ENCODE measurements around the gene PLCB2. TPM values are rescaled to one million over a fixed set of nuclear protein-coding genes. Genes with fewer than 3 reads are reported as not detected.

Gene PLCB2
- total RNA-seq, 5 donors from 2014 or later (not counting 1 experiment from before 2014, with no cell fraction given) = 242 to 293 (median 245) TPM

GRCh38 chr15:40342416-40343320 is 34.9 kb upstream of the PLCB2 start:
- H3K9me3 Mint-ChIP-seq = no peaks in the 10 kb centered on the region
- CTCF ChIA-PET = interaction anchor here (0.6 to 2.8 kb wide), 7 partner anchors 13 to 125 kb away, joined by 3 to 14 read pairs (median 5); no protein-coding TSS in a partner anchor
- H3K27ac Mint-ChIP-seq = no peak overlapping the region
- H3K36me3 Mint-ChIP-seq = no peaks in the 10 kb centered on the region
- DNase-seq = no peak
- ATAC-seq (replicated peaks in 1 of 4) = no peak
- Histone ChIP-seq H3K4me3 (ENCODE audit: control insufficient read depth in 1 of 2, extremely low read depth in 1 of 2, low read length in 1 of 2) (no peak overlapping the region), H3K9me3 (no peaks in the 10 kb centered on the region), H3K27me3 (replicated peaks in 1 of 2; ENCODE audit: control insufficient read depth in 2 of 2, extremely low read depth in 1 of 2, insufficient read depth in 2 of 2, low read length in 1 of 2) (peaks cover 0 to 32% of the 10 kb centered on the region in 2 experiments), H3K27ac (ENCODE audit: low read length) (no peak overlapping the region), H3K4me1 (ENCODE audit: control insufficient read depth in 1 of 2, extremely low read depth in 1 of 2, insufficient read depth in 2 of 2, low read length in 2 of 2) (peaks cover 0 to 15% of the 10 kb centered on the region in 2 experiments), H3K36me3 (ENCODE audit: control insufficient read depth in 2 of 2, extremely low read depth in 1 of 2, insufficient read depth in 1 of 2, low read length in 1 of 2) (no peaks in the 10 kb centered on the region)
- 47% methylated on average over 2 of the region's 7 CpGs for WGBS (ENCODE audit: insufficient coverage)
- H3K27me3 Mint-ChIP-seq = no peaks in the 10 kb centered on the region
- no peak overlapping the region for H3K4me3 Mint-ChIP-seq
- peaks cover 4 to 15% (median 7%) of the 10 kb centered on the region in 3 donors for H3K4me1 Mint-ChIP-seq
- POLR2A ChIA-PET = no interaction called here

- CTCF ChIA-PET = interaction anchor here (0.6 to 1.4 kb wide), 6 partner anchors 18 to 891 kb away, joined by 3 to 9 read pairs (median 4); no protein-coding TSS in a partner anchor
- Histone ChIP-seq H3K9me3 (no peaks in the 10 kb centered on the region), H3K4me3 (ENCODE audit: control insufficient read depth in 1 of 2, extremely low read depth in 1 of 2, low read length in 1 of 2) (no peak within 1 kb of the TSS), H3K4me1 (ENCODE audit: control insufficient read depth in 1 of 2, extremely low read depth in 1 of 2, insufficient read depth in 2 of 2, low read length in 2 of 2) (peaks cover 0 to 20% of the 10 kb centered on the region in 2 experiments), H3K27ac (ENCODE audit: low read length) (no peak within 1 kb of the TSS), H3K36me3 (ENCODE audit: control insufficient read depth in 2 of 2, extremely low read depth in 1 of 2, insufficient read depth in 1 of 2, low read length in 1 of 2) (no peaks in the 10 kb centered on the region), H3K27me3 (replicated peaks in 1 of 2; ENCODE audit: control insufficient read depth in 2 of 2, extremely low read depth in 1 of 2, insufficient read depth in 2 of 2, low read length in 1 of 2) (peaks cover 0 to 35% of the 10 kb centered on the region in 2 experiments)
- Mint-ChIP-seq H3K27me3 (no peaks in the 10 kb centered on the region), H3K36me3 (no peaks in the 10 kb centered on the region), H3K4me1 (peaks cover 4 to 15% (median 9%) of the 10 kb centered on the region in 3 donors), H3K27ac (no peak within 1 kb of the TSS), H3K4me3 (no peak within 1 kb of the TSS), H3K9me3 (no peaks in the 10 kb centered on the region)
- ATAC-seq (replicated peaks in 1 of 4) (no peak), DNase-seq (no peak)
- WGBS (ENCODE audit: insufficient coverage) = 82% methylated on average over 14 of the region's 17 CpGs
- POLR2A ChIA-PET = interaction anchor here in 1 of 2 donors (0.6 kb wide), 1 partner anchor 827 kb away, joined by 3 read pairs; no protein-coding TSS in a partner anchor
These were observed 33.1 kb upstream of the PLCB2 start, which contains the start of gene CCDC9B for GRCh38 chr15:40340740-40341400. Gene CCDC9B, minus strand, starts transcription at chr15:40340939. Its CDS starts 120 bp downstream, at chr15:40340819.

GRCh38 chr15:40340038-40340739 is 32.5 kb upstream of the PLCB2 start:
- Histone ChIP-seq H3K9me3 (no peaks in the 10 kb centered on the region), H3K4me3 (ENCODE audit: control insufficient read depth in 1 of 2, extremely low read depth in 1 of 2, low read length in 1 of 2) (no peak overlapping the region), H3K27ac (ENCODE audit: low read length) (no peak overlapping the region), H3K36me3 (ENCODE audit: control insufficient read depth in 2 of 2, extremely low read depth in 1 of 2, insufficient read depth in 1 of 2, low read length in 1 of 2) (no peaks in the 10 kb centered on the region), H3K27me3 (replicated peaks in 1 of 2; ENCODE audit: control insufficient read depth in 2 of 2, extremely low read depth in 1 of 2, insufficient read depth in 2 of 2, low read length in 1 of 2) (peaks cover 0 to 34% of the 10 kb centered on the region in 2 experiments), H3K4me1 (ENCODE audit: control insufficient read depth in 1 of 2, extremely low read depth in 1 of 2, insufficient read depth in 2 of 2, low read length in 2 of 2) (peaks cover 0 to 20% of the 10 kb centered on the region in 2 experiments)
- no peaks in the 10 kb centered on the region for H3K36me3 Mint-ChIP-seq
- no peak for ATAC-seq (replicated peaks in 1 of 4)
- no peaks in the 10 kb centered on the region for H3K27me3 Mint-ChIP-seq
- H3K4me3 Mint-ChIP-seq = no peak overlapping the region
- ChIA-PET CTCF (interaction anchor here (0.5 to 3.6 kb wide), 8 partner anchors 17 to 1851 kb away, joined by 3 to 20 read pairs (median 4); partner anchors contain the start of gene PLCB2 (in 1 of the 2)), POLR2A (interaction anchor here in 1 of 2 donors (0.6 kb wide), 1 partner anchor 828 kb away, joined by 3 read pairs; no protein-coding TSS in a partner anchor)
- 95% methylated on average over 11 of the region's 14 CpGs for WGBS (ENCODE audit: insufficient coverage)
- no peaks in the 10 kb centered on the region for H3K9me3 Mint-ChIP-seq
- H3K27ac Mint-ChIP-seq = no peak overlapping the region
- H3K4me1 Mint-ChIP-seq = peaks cover 4 to 15% (median 9%) of the 10 kb centered on the region in 3 donors
- DNase-seq = no peak

GRCh38 chr15:40339621-40339945 is 31.8 kb upstream of the PLCB2 start:
- no peaks in the 10 kb centered on the region for H3K36me3 ChIP-seq (ENCODE audit: control insufficient read depth in 2 of 2, extremely low read depth in 1 of 2, insufficient read depth in 1 of 2, low read length in 1 of 2)
- Mint-ChIP-seq H3K36me3 (no peaks in the 10 kb centered on the region), H3K4me1 (peaks cover 6 to 13% (median 10%) of the 10 kb centered on the region in 3 donors), H3K9me3 (no peaks in the 10 kb centered on the region), H3K27ac (no peak overlapping the region), H3K4me3 (no peak overlapping the region), H3K27me3 (no peaks in the 10 kb centered on the region)
- ATAC-seq (replicated peaks in 1 of 4) (no peak), DNase-seq (no peak)
- peaks cover 0 to 28% of the 10 kb centered on the region in 2 experiments for H3K27me3 ChIP-seq (replicated peaks in 1 of 2; ENCODE audit: control insufficient read depth in 2 of 2, extremely low read depth in 1 of 2, insufficient read depth in 2 of 2, low read length in 1 of 2)
- CTCF ChIA-PET = interaction anchor here (0.8 to 3.6 kb wide), 6 partner anchors 15 to 65 kb away, joined by 3 to 20 read pairs (median 3); partner anchors contain the start of gene PLCB2 (in 2 of the 2)
- POLR2A ChIA-PET = no interaction called here
- 94% methylated on average over 7 of the region's 7 CpGs for WGBS (ENCODE audit: insufficient coverage)
- no peak overlapping the region for H3K4me3 ChIP-seq (ENCODE audit: control insufficient read depth in 1 of 2, extremely low read depth in 1 of 2, low read length in 1 of 2)
- H3K27ac ChIP-seq (ENCODE audit: low read length) = no peak overlapping the region
- H3K9me3 ChIP-seq = no peaks in the 10 kb centered on the region
- H3K4me1 ChIP-seq (ENCODE audit: control insufficient read depth in 1 of 2, extremely low read depth in 1 of 2, insufficient read depth in 2 of 2, low read length in 2 of 2) = peaks cover 2 to 23% of the 10 kb centered on the region in 2 experiments

GRCh38 chr15:40338921-40339620 is 31.3 kb upstream of the PLCB2 start:
- no peak overlapping the region for H3K27ac ChIP-seq (ENCODE audit: low read length)
- H3K9me3 ChIP-seq = no peaks in the 10 kb centered on the region
- DNase-seq (no peak), ATAC-seq (replicated peaks in 1 of 4) (no peak)
- ChIA-PET POLR2A (no interaction called here), CTCF (interaction anchor here (0.6 to 3.6 kb wide), 18 partner anchors 12 to 84 kb away, joined by 3 to 30 read pairs (median 4); partner anchors contain the start of genes PLCB2 (in 2 of the 2) and IVD (in 1 of the 2))
- peaks cover 7 to 25% of the 10 kb centered on the region in 2 experiments for H3K4me1 ChIP-seq (ENCODE audit: control insufficient read depth in 1 of 2, extremely low read depth in 1 of 2, insufficient read depth in 2 of 2, low read length in 2 of 2)
- H3K27ac Mint-ChIP-seq = no peak overlapping the region
- H3K4me1 Mint-ChIP-seq = peaks cover 11 to 14% (median 14%) of the 10 kb centered on the region in 3 donors
- H3K36me3 ChIP-seq (ENCODE audit: control insufficient read depth in 2 of 2, extremely low read depth in 1 of 2, insufficient read depth in 1 of 2, low read length in 1 of 2) = no peaks in the 10 kb centered on the region
- H3K27me3 Mint-ChIP-seq = no peaks in the 10 kb centered on the region
- H3K4me3 ChIP-seq (ENCODE audit: control insufficient read depth in 1 of 2, extremely low read depth in 1 of 2, low read length in 1 of 2) = no peak overlapping the region
- H3K36me3 Mint-ChIP-seq = no peaks in the 10 kb centered on the region
- H3K27me3 ChIP-seq (replicated peaks in 1 of 2; ENCODE audit: control insufficient read depth in 2 of 2, extremely low read depth in 1 of 2, insufficient read depth in 2 of 2, low read length in 1 of 2) = peaks cover 0 to 23% of the 10 kb centered on the region in 2 experiments
- 76% methylated on average over 9 of the region's 11 CpGs for WGBS (ENCODE audit: insufficient coverage)
- no peaks in the 10 kb centered on the region for H3K9me3 Mint-ChIP-seq
- no peak overlapping the region for H3K4me3 Mint-ChIP-seq

Data from T-cell (primary cell).